ENCODE data around the gene OLFM4.

GRCh38 chr13:53075356-53076041, 46.9 kb downstream of the OLFM4 start:
- TF ChIP-seq TCF4 (CRISPR knock-in tag; IDR thresholded peaks at IDR 0.05; ENCODE audit: borderline replicate concordance) (no peak), ISL1 (CRISPR knock-in tag; IDR thresholded peaks at IDR 0.05) (no peak), BACH2 (CRISPR knock-in tag; IDR thresholded peaks at IDR 0.05; ENCODE audit: borderline replicate concordance) (no peak), ZNF565 (CRISPR knock-in tag; conservative IDR thresholded peaks at IDR 0.05; ENCODE audit: low read depth) (no peak), ZFP3 (CRISPR knock-in tag; IDR thresholded peaks at IDR 0.05) (no peak), ZFP30 (CRISPR knock-in tag; IDR thresholded peaks at IDR 0.05) (no peak), ZNF8 (CRISPR knock-in tag; IDR thresholded peaks at IDR 0.05) (no peak), CREB5 (CRISPR knock-in tag; IDR thresholded peaks at IDR 0.05; ENCODE audit: low read depth) (no peak)

All from SK-N-SH treated with all-trans-retinoic acid at 6 μM for 48 hours (cell line).